SJCRH30 (cell line): Measurements from ENCODE around the gene TFAM. TPM values are rescaled to one million over a fixed set of nuclear protein-coding genes. Genes with fewer than 3 reads are reported as not detected.

Source experiments
- DNase-seq, 2 experiments: peaks; one replicate each; pipeline ENCODE4 v3.0.0-alpha.2; 2015 to 2020
- H3K27ac ChIP-seq: fragments of 250-450 bp; sonication (Bioruptor Pico); 2 replicates; pipeline ENCODE4 v1.5.1; 2020; ENCODE audit warnings: mild to moderate bottlenecking, moderate library complexity
- H3K27me3 ChIP-seq: fragments of 250-450 bp; sonication (Bioruptor Pico); 2 replicates; pipeline ENCODE4 v1.5.1; 2020; ENCODE audit warnings: mild to moderate bottlenecking, moderate library complexity
- H3K36me3 ChIP-seq: fragments of 250-450 bp; sonication (Bioruptor Pico); 2 replicates; pipeline ENCODE4 v1.5.1; 2020; ENCODE audit warnings: mild to moderate bottlenecking, moderate library complexity
- H3K4me1 ChIP-seq: fragments of 250-450 bp; sonication (Bioruptor Pico); 2 replicates; pipeline ENCODE4 v1.5.1; 2020; ENCODE audit warnings: mild to moderate bottlenecking, moderate library complexity
- H3K4me3 ChIP-seq: fragments of 250-450 bp; sonication (Bioruptor Pico); 2 replicates; pipeline ENCODE4 v1.5.1; 2020; ENCODE audit warnings: mild to moderate bottlenecking, moderate library complexity
- H3K9me3 ChIP-seq: fragments of 250-450 bp; sonication (Bioruptor Pico); replicated peaks from 2 replicates; pipeline ENCODE4 v1.5.1; 2020; ENCODE audit warnings: mild to moderate bottlenecking, moderate library complexity
- total RNA-seq: library from RNA; depleted of rRNA; stranded (reverse); fragments of >200 nt; shearing (Covaris generic); gene quantifications from 2 replicates; pipeline ENCODE4 v1.2.3, GENCODE V29; 2014; rRNA removed

Gene TFAM
- total RNA-seq, 1 experiment from 2014 or later, result 60.0 TPM

GRCh38 chr10:58436071-58436470 lies 50.9 kb downstream of the TFAM start:
- no peak overlapping the region for H3K27ac ChIP-seq

GRCh38 chr10:58438340-58438871 lies 53.2 kb downstream of the TFAM start:
- Histone ChIP-seq H3K4me1 (peaks cover 13% of the 10 kb centered on the region), H3K9me3 (no peaks in the 10 kb centered on the region), H3K27ac (no peak overlapping the region), H3K27me3 (no peaks in the 10 kb centered on the region), H3K4me3 (no peak overlapping the region), H3K36me3 (no peaks in the 10 kb centered on the region)
- DNase-seq, result no peak

More at GRCh38 chr10:58436071-58436470, 50.9 kb downstream of the TFAM start:
- Histone ChIP-seq H3K4me1 (peaks cover 13% of the 10 kb centered on the region), H3K4me3 (no peak overlapping the region), H3K27me3 (no peaks in the 10 kb centered on the region), H3K9me3 (no peaks in the 10 kb centered on the region), H3K36me3 (no peaks in the 10 kb centered on the region)
- DNase-seq, result peak in 1 of 2 experiments; percentile 42

GRCh38 chr10:58438986-58439385 lies 53.8 kb downstream of the TFAM start:
- Histone ChIP-seq H3K4me3 (no peak overlapping the region), H3K9me3 (no peaks in the 10 kb centered on the region), H3K4me1 (peaks cover 13% of the 10 kb centered on the region), H3K27ac (no peak overlapping the region), H3K27me3 (no peaks in the 10 kb centered on the region), H3K36me3 (no peaks in the 10 kb centered on the region)
- no peak for DNase-seq

- Histone ChIP-seq H3K9me3 (no peaks in the 10 kb centered on the region), H3K36me3 (no peaks in the 10 kb centered on the region), H3K4me3 (no peak overlapping the region), H3K4me1 (peaks cover 21% of the 10 kb centered on the region), H3K27me3 (no peaks in the 10 kb centered on the region), H3K27ac (no peak overlapping the region)
- no peak for DNase-seq
These were observed 54.6 kb downstream of the TFAM start for GRCh38 chr10:58439632-58440364.

- Histone ChIP-seq H3K4me1 (peaks cover 16% of the 10 kb centered on the region), H3K4me3 (no peak overlapping the region), H3K36me3 (no peaks in the 10 kb centered on the region), H3K27me3 (no peaks in the 10 kb centered on the region), H3K27ac (no peak overlapping the region), H3K9me3 (no peaks in the 10 kb centered on the region)
- DNase-seq, result no peak
These were observed 55.3 kb downstream of the TFAM start for GRCh38 chr10:58440484-58440883.

GRCh38 chr10:58444321-58444720 lies 59.1 kb downstream of the TFAM start:
- Histone ChIP-seq H3K4me3 (peak overlapping the region; percentile 17; the same call in 1 of the 2 replicates), H3K27me3 (no peaks in the 10 kb centered on the region), H3K9me3 (no peaks in the 10 kb centered on the region), H3K4me1 (peaks cover 9% of the 10 kb centered on the region), H3K27ac (peak overlapping the region; percentile 26; the same call in 1 of the 2 replicates), H3K36me3 (no peaks in the 10 kb centered on the region)
- peak in 1 of 2 experiments; percentile 29 for DNase-seq

GRCh38 chr10:58444876-58445275 lies 59.7 kb downstream of the TFAM start:
- DNase-seq, result peak in 1 of 2 experiments; percentile 8
- peaks cover 9% of the 10 kb centered on the region for H3K4me1 ChIP-seq
- peak overlapping the region; percentile 17; the same call in 1 of the 2 replicates for H3K4me3 ChIP-seq
- no peaks in the 10 kb centered on the region for H3K27me3 ChIP-seq
- no peaks in the 10 kb centered on the region for H3K9me3 ChIP-seq
- no peaks in the 10 kb centered on the region for H3K36me3 ChIP-seq
- peak overlapping the region; percentile 26; the same call in 1 of the 2 replicates for H3K27ac ChIP-seq

GRCh38 chr10:58448121-58448935 lies 63.1 kb downstream of the TFAM start:
- H3K4me3 ChIP-seq, result no peak overlapping the region
- H3K36me3 ChIP-seq, result no peaks in the 10 kb centered on the region
- DNase-seq, result no peak
- no peak overlapping the region for H3K27ac ChIP-seq
- no peaks in the 10 kb centered on the region for H3K27me3 ChIP-seq
- H3K9me3 ChIP-seq, result no peaks in the 10 kb centered on the region
- H3K4me1 ChIP-seq, result peaks cover 12% of the 10 kb centered on the region

Other genes with a start within 250 kb of the TFAM start
- 6.1 and 6.5 TPM in 2 replicates for gene IPMK, start 117.5 kb upstream of the TFAM start, total RNA-seq
- gene CISD1, start 116.2 kb upstream of the TFAM start, total RNA-seq, result 43.2 and 45.0 TPM in 2 replicates
- 13.6 and 15.4 TPM in 2 replicates for gene UBE2D1, start 50.4 kb upstream of the TFAM start, total RNA-seq
- 13.0 and 15.1 TPM in 2 replicates for gene BICC1, start 127.5 kb downstream of the TFAM start, total RNA-seq